GM21619 (cell line): Measurements from ENCODE around the gene CASKIN2.

Experiments used
- ATAC-seq: cut with Tn5 transposase; IDR thresholded peaks from one replicate; pipeline ENCODE4 v1.9.1; 2021; ENCODE audit not compliant: unreplicated experiment

The CASKIN2 gene

GRCh38 chr17:75507733-75508719, 7.3 kb downstream of the CASKIN2 start:
- no peak for ATAC-seq

- ATAC-seq, result no peak
Measured at GRCh38 chr17:75506888-75507287, 8.4 kb downstream of the CASKIN2 start.

- no peak for ATAC-seq
Measured at GRCh38 chr17:75506134-75506533, 9.2 kb downstream of the CASKIN2 start.

GRCh38 chr17:75505640-75506039, 9.7 kb downstream of the CASKIN2 start:
- no peak for ATAC-seq

GRCh38 chr17:75505152-75505409, 10.3 kb downstream of the CASKIN2 start:
- no peak for ATAC-seq

GRCh38 chr17:75504347-75505151, 10.8 kb downstream of the CASKIN2 start:
- no peak for ATAC-seq

- no peak for ATAC-seq
Measured at GRCh38 chr17:75503976-75504346, 11.4 kb downstream of the CASKIN2 start.

- no peak for ATAC-seq
Measured at GRCh38 chr17:75503337-75503950, 11.9 kb downstream of the CASKIN2 start.

GRCh38 chr17:75502721-75503329, 12.5 kb downstream of the CASKIN2 start:
- no peak for ATAC-seq

GRCh38 chr17:75502072-75502720, 13.1 kb downstream of the CASKIN2 start:
- ATAC-seq, result no peak

GRCh38 chr17:75501378-75502071, 13.8 kb downstream of the CASKIN2 start:
- no peak for ATAC-seq

- no peak for ATAC-seq
Measured at GRCh38 chr17:75500419-75501216, 14.7 kb downstream of the CASKIN2 start.

- no peak for ATAC-seq
Measured at GRCh38 chr17:75499313-75500022, 15.9 kb downstream of the CASKIN2 start.

GRCh38 chr17:75498726-75499213, 16.6 kb downstream of the CASKIN2 start:
- ATAC-seq, result no peak

- no peak for ATAC-seq
Measured at GRCh38 chr17:75498039-75498725, 17.2 kb downstream of the CASKIN2 start.

- ATAC-seq, result no peak
Measured at GRCh38 chr17:75496005-75496404, 19.3 kb downstream of the CASKIN2 start.

- ATAC-seq, result no peak
Measured at GRCh38 chr17:75494326-75494877, 20.9 kb downstream of the CASKIN2 start.
